Measurements from ENCODE around the gene HDGFL3.
"Not testable (repeated sequence)": the region's sequence is repeated elsewhere in the genome, so short reads cannot be mapped to it uniquely, and the experiment has no call there.

HDGFL3 gene

DNA sequence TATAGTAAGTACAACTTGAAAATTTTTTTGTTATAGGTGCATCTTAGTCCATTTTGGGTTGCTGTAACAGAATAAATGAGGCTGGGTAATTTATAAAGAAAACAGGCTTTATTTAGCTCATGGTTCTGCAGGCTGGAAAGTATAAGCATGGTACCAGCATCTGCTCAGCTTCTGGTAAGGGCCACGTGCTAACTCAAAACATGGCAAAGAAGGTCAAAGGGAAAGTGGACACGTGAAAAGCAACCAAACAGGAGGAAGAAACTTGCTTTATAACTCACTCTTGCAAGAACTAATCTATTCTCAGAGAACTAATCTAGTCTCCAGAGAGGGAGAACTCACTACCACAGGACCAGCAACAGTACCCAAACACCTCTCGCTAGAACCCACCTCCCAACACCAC is 9.1 kb downstream of the HDGFL3 start:
- no peak for DNase-seq

DNA sequence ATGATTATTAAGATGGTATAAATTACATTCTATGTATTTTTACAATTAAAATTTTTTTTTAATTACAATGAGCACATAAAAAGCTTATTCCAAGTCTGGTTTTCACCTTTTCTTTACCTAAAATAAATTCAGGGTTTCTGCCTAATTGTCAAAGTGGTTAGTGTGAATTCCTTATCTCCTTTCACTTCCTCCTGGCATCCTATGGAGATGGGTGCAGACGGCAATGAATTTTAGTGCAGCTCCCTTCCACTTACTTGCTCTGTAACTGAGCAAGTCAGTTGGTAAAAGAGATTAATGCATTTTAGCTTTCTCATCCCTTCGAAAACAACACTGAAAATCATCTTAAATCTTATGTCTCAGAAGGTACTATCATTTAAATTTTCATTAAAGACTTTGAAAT is 13.1 kb downstream of the HDGFL3 start:
- DNase-seq = no peak

DNA sequence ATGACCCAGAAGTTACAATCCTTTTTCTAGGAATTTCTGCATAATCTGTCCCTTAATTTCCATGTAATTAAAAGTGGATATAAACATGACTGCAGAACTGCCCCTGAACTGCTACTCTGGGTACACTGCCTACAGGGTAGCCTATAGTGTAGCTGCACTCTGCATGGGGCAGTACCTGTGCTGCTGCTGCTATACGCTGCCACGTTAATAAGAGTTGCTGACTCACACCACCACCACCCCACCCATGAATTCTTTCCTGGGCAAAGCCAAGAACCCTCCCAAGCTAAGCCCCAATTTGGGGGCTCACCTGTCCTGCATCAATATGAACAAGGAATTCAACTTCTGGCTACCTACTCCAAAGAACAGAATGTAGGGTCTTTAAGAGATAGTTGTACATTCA is 13.9 kb downstream of the HDGFL3 start:
- no peak for DNase-seq

DNA sequence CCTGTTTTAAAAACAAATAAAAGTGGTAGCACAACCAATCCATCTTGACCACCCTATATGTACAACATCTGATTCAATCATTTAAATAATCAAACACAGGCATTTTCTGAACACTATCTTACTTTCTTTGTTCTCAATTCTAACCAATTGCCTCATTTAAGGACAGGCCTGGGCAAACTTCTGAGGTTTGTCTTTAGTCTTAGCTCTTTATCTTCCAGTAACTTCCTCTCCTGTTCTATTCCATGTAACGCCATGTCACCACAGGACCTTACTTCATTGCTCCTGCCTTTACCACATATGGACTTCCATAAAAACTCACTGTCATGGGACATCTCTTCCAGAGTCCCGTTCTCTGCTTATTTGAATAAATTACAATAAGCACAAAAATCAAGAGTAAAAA is 14.9 kb downstream of the HDGFL3 start:
- DNase-seq = no peak

DNA sequence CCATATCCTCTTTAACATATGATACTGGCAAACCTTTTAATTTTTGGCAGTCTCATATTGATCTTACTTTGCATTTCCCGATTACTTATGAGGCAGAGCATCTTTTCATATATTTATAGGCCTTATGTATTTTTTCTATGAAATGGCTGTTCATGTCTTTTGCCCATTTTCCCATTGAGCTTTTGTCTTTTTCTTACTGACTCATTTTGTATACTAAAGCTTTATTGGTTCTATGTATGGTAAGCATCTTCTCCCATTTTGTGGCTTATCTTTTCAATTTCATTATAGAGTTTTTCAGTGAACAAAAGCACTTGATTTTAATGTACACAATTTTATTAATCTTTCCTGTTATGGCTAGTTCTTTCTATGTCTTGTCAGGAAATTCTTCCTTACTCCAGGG is 17.2 kb downstream of the HDGFL3 start:
- DNase-seq = no peak

DNA sequence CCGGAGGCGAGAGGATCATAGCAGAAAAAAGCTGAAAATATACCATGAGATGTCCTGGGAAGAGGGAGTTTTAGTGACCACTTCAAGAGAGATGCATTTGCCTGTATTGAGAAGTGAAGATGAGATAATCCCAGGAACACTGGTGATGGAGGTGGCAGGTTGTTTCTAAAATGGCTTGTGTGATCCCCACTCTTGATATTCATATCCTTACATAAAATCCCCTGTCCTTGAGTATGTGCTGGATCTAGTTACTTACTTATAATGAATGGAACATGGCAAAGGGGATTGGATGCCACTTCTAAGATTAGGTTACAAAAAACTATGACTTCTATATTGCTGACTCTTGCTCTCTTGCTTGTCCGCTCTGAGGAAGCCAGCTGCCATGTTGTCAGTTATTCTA is 22.1 kb downstream of the HDGFL3 start:
- no peak for DNase-seq

DNA sequence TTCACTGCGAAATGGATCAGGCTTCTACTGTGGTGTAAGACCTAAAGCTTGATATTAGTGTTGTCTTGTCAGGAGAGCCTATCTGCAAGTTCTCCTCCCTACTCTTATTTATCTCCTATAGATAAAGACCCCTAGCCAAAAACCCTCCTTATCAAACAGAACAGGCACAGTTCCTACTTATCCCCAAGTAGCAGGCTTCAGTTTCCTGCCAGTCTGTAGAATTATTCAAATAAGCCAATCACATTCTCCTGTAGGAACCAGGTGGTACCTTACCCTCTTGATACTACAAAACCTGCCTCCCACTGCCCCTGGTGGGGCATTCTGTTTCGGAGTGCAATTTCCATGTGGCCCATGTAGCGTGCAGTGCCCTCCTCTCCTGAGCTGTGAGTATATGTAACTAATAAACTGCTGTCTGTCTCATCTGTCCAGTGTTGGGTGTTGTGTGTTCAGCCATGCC is 28.7 kb downstream of the HDGFL3 start:
- DNase-seq = no peak

DNA sequence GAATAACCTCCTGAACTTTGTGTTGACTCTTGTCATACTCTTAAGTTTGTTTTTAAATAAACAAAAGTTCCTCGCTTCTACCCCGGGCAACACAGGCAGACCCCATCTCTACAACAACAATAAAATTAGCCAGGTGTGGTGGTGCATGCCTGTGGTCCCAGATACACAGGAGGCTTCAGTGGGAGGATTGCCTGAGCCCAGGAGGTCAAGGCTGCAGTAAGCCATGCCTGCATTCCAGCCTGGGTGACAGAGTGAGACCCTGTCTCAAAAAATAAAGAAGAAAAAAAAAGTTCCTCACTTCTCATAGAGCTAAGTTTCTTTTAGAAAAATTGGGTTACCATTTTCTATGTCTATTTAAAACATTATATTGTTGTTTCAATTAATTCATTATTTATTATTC is 29.2 kb downstream of the HDGFL3 start:
- DNase-seq = no peak

DNA sequence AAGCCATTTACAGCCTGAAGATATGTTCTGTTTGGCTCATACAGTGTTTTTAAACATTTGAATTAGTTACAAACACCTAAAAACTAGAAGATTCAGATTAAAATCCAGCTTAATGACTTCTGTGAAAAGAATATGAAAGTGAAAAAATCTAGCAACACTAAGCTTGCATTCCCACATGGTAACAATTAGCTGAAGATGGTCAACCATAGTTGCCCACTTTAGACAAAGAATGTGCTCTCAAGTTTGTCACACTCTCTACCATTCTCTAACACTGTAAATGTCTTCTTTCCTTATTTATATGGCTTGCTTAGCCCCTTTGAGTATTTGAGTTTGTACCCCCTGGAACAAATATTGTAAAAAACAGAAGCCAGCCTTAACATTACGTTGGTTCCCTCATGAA is 32.7 kb downstream of the HDGFL3 start:
- no peak for DNase-seq

DNA sequence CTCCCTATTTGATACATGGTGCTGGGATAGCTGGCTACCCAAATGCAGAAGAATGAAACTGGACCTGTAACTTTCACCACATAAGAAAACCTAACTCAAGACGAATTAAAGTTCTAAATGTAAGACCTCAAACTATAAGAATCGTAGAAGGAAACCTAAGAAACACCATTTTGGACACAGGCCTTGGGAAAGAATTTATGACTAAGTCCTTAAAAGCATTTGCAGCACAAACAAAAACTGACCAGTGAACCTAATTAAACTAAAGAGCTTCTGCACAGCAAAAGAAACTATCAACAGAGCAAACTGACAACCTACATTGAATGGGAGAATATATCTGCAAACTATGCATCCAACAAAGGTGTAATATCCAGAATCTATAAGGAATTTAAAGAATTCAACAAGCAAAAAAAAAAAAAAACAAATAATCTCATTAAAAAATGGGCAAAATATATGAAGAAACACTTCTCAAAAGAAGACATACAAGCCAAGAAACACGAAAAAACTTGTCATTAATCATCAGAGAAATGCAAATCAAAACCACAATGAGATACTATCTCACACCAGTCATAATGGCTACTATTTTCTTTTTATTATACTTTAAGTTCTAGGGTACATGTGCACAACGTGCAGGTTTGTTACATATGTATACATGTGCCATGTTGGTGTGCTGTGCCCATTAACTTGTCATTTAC is 37.0 kb downstream of the HDGFL3 start:
- DNase-seq = no peak

DNA sequence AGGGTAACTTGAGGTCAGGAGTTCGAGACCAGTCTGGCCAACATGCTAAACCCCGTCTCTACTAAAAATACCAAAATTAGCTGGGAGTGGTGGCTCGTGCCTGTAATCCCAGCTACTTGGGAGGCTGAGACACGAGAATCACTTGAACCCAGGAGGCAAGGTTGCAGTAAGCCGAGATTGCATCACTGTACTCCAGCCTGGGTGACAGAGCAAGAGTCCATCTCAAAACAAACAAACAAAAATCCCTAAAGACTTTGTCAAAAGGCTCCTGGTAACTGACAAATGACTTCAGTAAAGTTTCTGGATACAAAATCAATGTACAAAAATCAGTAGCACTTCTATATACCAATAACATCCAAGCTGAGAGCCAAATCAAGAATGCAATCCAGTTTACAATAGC is 38.0 kb downstream of the HDGFL3 start:
- not testable (repeated sequence) for DNase-seq

DNA sequence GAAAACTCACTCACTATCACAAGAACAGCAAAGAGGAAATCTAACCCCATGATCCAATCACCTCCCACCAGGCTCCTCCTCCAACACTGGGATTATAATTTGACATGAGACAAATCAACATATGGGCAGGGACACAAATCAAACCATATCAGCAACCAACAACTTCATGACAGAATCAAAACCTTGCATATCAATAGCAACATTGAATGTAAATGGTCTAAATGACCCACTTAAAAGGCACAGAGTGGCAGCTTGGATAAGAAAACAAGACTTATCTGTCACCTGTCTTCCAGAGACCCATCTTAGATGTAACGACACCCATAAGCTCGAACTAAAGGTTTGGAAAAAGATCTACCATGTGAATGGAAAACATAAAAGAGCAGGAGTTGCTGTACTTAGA is 40.8 kb downstream of the HDGFL3 start:
- DNase-seq = no peak

DNA sequence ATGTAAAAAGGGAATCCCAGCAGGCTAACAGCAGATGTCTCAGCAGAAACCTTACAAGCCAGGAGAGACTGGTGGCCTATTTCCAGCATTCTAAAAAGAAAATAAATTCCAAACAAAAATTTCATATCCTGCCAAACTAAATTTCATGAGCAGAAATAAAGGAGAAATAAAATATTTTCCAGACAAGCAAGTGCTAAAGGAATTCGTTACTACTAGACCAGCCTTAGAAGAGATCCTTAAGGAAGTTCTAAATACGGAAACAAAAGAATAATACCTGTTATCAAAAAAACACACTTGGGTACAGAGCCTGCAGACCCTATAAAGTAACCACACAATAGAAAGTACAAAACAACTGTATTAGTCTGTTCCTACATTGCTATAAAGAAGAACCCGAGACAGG is 41.4 kb downstream of the HDGFL3 start:
- DNase-seq = no peak

DNA sequence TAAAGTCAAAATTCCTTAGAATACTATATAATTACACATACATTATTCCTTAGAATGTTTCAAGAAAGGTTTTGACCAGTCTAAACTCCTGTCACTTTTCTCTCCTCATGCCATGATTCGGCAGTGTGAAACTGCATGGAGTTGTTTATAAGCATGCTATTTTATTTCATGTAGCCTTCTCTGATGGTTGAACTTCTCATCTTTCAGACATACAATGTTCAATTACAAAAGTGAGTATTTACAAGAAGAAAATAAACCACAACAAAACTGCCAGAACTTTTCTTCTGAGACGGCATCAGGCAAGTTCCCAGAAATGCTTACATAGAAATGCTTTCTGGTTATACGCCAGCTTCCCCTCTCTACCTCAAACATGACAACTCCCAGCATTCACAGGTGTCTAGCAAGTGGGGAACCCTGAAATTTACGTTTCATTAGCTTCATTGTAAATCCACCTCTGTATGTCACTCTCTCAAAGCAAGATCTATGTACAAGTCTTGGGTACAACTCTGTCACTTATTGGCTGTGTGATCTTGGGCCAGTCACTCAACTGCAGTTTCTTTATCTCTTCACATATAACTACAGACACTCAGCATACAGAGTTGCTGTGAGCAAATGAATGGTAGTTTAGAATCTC is 42.7 kb downstream of the HDGFL3 start:
- no peak for DNase-seq

DNA sequence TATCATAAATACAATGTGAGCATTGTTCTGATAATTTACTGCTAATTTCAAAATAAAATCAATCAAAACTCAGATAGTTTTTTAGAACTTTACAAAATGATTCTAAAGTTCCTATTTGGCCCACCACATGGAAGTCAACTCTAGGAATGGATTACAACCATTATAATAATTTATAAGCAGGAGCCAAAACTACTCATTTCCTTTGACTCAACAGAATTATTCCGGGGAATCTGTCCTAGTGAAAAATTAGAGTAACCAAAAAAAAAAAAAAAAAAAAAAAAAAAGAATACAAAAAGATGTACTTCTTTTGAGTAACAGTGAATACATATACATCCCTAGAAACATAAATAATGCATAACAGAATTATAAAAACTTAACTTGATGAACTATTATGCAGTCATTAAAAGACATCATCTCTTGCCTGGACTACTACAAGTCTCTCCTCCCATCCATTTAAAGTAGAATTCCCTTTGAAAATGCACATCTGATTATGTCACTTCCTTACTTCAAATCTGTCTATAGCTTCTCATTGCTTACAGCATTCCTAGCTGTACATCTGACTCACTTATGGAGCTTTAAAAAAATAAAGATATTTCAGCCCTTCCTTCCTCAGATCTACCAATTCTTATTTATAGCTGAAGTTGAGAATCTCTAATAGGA is 43.4 kb downstream of the HDGFL3 start:
- no peak for DNase-seq

DNA sequence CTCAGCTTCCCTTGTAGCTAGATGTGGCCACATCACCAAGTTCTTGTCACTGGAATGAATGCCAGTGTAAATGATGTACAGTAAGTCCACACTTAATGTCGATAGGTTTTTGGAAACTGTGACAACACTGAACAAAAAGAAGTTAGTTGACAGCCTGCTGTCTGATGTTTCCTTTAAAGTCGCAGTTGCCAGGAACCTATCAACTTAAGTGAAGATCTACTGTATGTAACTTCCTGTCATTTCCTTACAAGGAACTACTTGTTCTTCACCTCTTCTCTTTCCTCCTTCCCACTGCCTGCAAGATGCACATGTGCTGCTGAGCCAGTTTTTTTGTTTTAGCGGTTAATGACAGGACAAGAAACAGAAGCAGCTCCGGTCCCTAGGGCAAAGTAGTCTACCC is 44.6 kb downstream of the HDGFL3 start:
- no peak for DNase-seq

DNA sequence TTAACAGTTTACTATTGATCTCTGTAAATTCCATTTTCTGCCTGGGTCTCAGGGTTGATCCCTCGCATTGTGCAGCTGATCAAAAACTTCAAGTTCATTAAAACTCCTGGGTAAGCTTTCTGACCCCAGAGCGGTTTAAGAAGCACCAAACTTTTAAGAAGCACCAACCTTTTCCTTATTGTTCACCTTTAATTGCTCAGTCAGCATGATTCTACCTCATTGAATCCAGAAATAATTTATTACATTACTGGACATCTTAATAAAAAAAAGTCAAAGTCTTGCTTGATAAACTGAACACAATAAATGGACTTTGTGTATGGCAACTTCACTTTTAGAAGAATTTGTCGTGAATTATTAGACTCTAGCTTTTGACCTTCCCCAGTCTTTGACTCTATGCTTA is 46.9 kb downstream of the HDGFL3 start:
- no peak for DNase-seq

DNA sequence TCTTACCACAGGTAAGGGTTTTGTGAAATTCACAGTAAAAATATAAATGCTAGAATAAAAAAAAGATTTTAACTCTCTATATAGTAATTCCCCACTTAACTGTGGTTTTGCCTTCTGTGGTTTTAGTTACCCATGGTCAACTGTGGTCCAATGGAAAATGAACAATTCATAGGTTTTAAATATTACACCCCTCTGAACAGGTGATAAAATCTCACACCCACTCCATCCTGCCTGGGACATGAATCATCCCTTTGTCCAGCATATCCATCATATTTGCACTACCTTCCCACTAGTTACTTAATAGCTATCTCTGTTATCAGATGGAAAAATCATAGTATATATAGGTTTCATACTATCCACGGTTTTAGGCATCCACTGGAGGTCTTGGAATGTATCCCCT is 49.2 kb downstream of the HDGFL3 start:
- no peak for DNase-seq

DNA sequence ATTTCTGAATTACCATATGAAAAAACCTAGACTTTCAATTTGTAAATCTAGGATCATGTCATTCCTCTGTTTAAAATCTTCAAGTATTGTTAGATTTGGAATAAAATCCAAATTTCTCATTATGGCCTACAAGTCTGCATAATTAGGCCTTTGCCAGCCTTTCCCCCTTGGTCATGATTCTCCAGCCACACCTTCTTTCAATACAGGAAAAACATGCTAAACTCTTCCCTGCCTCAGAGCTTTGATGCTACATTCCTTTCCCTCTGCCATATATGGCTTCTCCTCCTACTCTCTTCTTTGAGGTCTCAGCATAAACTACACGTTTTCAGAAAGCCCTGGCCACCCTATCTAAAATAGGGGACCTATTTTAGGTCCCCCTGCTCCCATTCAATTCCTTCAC is 51.7 kb downstream of the HDGFL3 start:
- DNase-seq = no peak

DNA sequence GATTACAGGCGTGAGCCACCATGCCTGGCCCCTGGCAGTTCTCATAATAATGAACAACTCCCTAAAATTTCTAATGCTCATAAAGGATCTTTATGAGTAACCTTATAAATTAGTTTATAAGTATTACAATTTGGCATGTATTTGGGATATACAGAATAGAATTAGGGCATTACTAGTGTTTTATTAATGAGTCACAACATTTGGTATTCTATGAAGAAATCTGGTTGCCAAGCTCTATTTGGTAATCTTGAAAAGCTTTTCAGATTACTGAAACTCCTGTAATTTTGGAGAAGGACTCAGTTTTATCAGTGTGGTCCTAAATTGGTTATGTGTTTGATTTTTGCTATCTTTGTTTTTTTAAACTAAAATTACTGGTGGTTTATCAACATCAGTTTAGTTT is 54.3 kb downstream of the HDGFL3 start:
- no peak for DNase-seq

DNA sequence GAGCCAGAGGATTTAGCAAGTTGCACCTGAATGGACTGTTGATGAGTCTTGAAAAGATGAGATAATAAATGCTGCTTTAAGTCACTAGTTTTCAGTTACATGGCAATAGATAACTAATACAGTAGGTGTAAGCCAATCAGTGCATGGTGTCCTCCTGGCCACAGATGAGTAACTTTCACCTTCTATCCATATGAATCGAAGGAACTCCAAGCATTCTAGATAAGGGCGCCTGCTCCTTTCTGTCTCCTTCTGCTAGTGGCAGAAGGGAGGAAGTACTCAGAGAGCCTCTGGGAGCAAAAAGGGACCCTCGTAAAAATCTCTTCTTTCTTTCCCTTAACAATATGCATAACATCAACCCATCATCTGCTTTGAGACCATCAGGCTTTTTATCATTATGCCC is 62.9 kb downstream of the HDGFL3 start:
- no peak for DNase-seq

DNA sequence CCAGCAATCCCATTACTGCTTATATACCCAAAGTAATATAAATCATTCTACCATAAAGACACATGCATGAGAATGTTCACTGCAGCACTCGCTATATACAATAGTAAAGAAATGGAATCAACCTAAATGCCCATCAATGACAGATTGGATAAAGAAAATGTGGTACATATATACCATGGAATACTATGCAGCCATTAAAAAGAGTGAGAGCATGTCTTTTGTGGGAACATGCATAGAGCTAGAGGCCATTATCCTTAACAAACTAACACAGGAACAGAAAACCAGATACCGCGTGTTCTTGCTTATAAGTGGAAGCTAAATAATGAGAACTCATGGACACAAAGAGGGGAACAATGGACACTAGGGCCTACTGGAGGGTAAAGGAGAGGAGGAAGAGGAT is 65.5 kb downstream of the HDGFL3 start:
- not testable (repeated sequence) for DNase-seq

DNA sequence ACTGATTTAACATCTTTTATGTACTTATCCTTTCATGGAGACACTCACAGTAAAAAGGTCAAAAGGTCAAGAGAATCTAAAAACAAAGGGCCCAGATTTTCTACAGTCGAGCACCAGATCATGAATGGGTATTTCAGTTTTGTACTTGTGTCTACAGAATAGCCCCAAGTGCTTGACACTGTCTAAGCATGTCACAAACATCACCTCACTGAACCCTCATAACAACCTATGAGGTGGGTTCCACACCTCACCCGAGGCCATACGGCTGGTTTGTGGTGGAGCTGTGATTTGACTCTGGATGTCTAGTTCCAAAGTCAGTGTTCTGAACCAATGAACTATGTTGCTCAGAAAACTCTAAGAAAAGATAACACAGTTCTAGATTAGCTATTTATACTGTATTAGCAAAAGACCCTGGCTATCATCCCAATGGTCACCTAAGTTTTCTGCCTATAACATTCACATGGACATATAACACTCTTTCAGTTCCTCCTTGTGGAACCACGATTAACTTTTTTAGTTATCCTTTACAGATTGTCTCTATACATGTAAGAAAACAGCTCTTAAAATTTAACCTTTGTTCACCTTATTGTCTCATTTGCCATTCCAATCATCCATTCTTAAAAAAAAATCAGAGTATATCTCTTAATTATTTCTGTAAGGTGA is 74.6 kb downstream of the HDGFL3 start:
- DNase-seq = no peak

Measured in right kidney (tissue), 1 donor.